GM21360 (cell line): Measurements from ENCODE around the gene STXBP4.

ENCODE experiments used
- ATAC-seq: cut with Tn5 transposase; IDR thresholded peaks from one replicate; pipeline ENCODE4 v1.9.1; 2021; ENCODE audit warnings: mild to moderate bottlenecking, moderate library complexity; ENCODE audit not compliant: unreplicated experiment

Gene STXBP4

DNA sequence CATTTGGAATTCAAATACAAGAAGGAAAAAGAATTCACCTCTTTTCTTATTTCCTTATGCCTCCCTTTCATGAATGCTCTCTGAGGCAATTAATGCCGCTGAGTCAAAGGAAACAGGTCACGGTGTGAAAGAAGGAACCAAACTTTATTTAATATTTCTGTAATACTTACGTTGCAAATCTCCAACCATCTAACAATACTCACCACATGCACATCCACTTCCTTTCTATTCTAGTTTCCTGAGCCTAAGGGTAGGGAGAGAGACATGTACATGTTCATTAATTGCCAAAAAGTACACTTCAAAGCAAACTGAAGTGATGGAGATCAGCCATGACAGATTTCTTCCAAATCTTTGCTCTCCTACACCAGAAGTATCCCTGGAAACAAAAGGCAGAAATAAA is 248.3 kb downstream of the STXBP4 start:
- no peak for ATAC-seq

DNA sequence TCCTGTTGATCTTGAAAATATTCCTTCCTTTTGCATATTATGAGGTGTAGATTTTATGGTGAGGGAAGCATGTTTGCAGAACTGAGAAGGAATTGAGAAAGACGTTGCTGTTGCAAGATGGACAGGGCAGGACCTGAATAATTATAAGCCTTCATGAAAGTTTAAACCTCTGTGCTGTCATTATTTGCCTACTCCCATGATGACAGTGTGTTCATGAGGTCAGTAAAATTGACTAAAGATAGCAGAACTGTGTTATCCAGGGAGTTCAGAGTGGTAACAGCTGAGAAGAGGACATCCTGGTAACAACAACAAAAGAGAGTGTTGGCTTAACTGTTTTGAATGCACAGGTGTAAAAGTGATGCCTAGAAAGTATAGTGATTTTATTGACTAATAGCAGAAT is 250.9 kb downstream of the STXBP4 start:
- no peak for ATAC-seq

DNA sequence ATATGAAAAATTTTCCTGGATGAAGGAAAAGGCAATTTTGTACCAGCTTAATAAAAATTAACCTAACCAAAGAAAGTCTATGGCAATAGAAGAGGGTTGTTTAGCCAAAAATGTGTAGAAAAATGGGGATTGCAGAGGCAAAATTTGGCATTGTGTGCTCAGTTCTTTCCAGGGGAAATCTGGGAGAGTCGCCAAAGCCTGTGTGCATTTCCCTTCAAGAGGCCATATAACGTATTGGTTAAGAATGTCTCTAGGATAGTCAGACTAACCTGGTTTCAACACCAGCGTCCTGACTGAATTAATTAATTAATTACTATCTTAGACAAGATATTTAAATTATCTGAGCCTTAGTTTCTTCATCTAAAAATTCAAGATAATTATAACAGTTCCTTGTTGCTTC is 251.4 kb downstream of the STXBP4 start:
- ATAC-seq: no peak
